CD14-positive monocyte (primary cell): Measurements from ENCODE around the gene BTBD19. TPM values are rescaled to one million over a fixed set of nuclear protein-coding genes. Genes with fewer than 3 reads are reported as not detected.
"Not testable (repeated sequence)": the region's sequence is repeated elsewhere in the genome, so short reads cannot be mapped to it uniquely, and the experiment has no call there.

Experiments
- DNase-seq, 3 donors: peaks; one replicate each; pipeline ENCODE4 v3.0.0-alpha.2; 2011 to 2022
- H2AFZ ChIP-seq: 2 replicates; pipeline ENCODE4 v1.6.0; 2012; ENCODE audit warnings: mild to moderate bottlenecking, low read depth, low read length, inconsistent platforms; ENCODE audit not compliant: insufficient read depth, poor library complexity, severe bottlenecking
- H3K27ac ChIP-seq, 2 donors: 1 replicate in 1 of 2; 2 replicates in 1 of 2; pipeline ENCODE4 v1.5.1; 2012 to 2013; ENCODE audit warnings: low read length in 2 of 2, control low read depth in 1 of 2, inconsistent platforms in 1 of 2, low read depth in 1 of 2, mild to moderate bottlenecking in 1 of 2
- H3K27me3 ChIP-seq, 2 donors: one replicate each; pipeline versions ENCODE4 v1.6.0 to v1.6.1; 2011 to 2013; ENCODE audit warnings: low read length in 2 of 2; ENCODE audit not compliant: control insufficient read depth in 2 of 2, insufficient read depth in 2 of 2
- H3K36me3 ChIP-seq, 2 donors: replicated peaks in 1 of 2; 1 replicate in 1 of 2; 2 replicates in 1 of 2; pipeline versions ENCODE4 v1.5.1 to v1.6.1; 2012 to 2013; ENCODE audit warnings: low read length in 2 of 2, control low read depth in 1 of 2, inconsistent platforms in 1 of 2, mild to moderate bottlenecking in 1 of 2; ENCODE audit not compliant: insufficient read depth in 2 of 2, control insufficient read depth in 1 of 2
- H3K4me1 ChIP-seq, 2 donors: 1 replicate in 1 of 2; 2 replicates in 1 of 2; pipeline versions ENCODE4 v1.5.1 to v1.6.1; 2012 to 2013; ENCODE audit warnings: low read length in 2 of 2, control low read depth in 1 of 2, inconsistent platforms in 1 of 2, mild to moderate bottlenecking in 1 of 2, moderate library complexity in 1 of 2; ENCODE audit not compliant: insufficient read depth in 2 of 2, control insufficient read depth in 1 of 2
- H3K4me2 ChIP-seq: replicated peaks from 2 replicates; pipeline ENCODE3; 2012; ENCODE audit warnings: low read length, moderate library complexity, mild to moderate bottlenecking; ENCODE audit not compliant: poor library complexity, severe bottlenecking; ENCODE audit errors: extremely low read depth
- H3K4me3 ChIP-seq, 3 experiments: fragments of 200-600 bp in 1 of 3; sonication (generic) in 1 of 3; replicated peaks in 1 of 3; 1 replicate in 2 of 3; 2 replicates in 1 of 3; pipeline ENCODE4 v1.5.1; 2011 to 2013; ENCODE audit warnings: low read length in 3 of 3, mild to moderate bottlenecking in 3 of 3, control low read depth in 2 of 3, low read depth in 2 of 3, inconsistent platforms in 1 of 3, moderate library complexity in 1 of 3
- H3K79me2 ChIP-seq: 2 replicates; pipeline ENCODE4 v1.6.0; 2012; ENCODE audit warnings: mild to moderate bottlenecking, control low read depth, inconsistent platforms, low read length, moderate library complexity; ENCODE audit not compliant: insufficient read depth
- H3K9ac ChIP-seq: 2 replicates; pipeline ENCODE4 v1.6.0; 2017; ENCODE audit warnings: low read length, mild to moderate bottlenecking; ENCODE audit not compliant: insufficient read depth, poor library complexity, severe bottlenecking
- H3K9me3 ChIP-seq, 2 donors: replicated peaks in 1 of 2; 1 replicate in 1 of 2; 2 replicates in 1 of 2; pipeline versions ENCODE4 v1.5.1 to v1.6.1; 2012 to 2013; ENCODE audit warnings: low read length in 2 of 2, control low read depth in 1 of 2; ENCODE audit not compliant: control insufficient read depth in 1 of 2, insufficient read depth in 1 of 2
- H4K20me1 ChIP-seq: 2 replicates; pipeline ENCODE4 v1.6.0; 2012; ENCODE audit warnings: mild to moderate bottlenecking, low read length, control low read depth, moderate library complexity; ENCODE audit not compliant: insufficient read depth
- H3K27ac Mint-ChIP-seq, 7 donors: one replicate each; pipeline ENCODE4 v1.8.0; 2020; ENCODE audit warnings: mild to moderate bottlenecking in 7 of 7, mixed read lengths in 7 of 7, moderate library complexity in 6 of 7, inconsistent platforms in 2 of 7
- H3K27me3 Mint-ChIP-seq, 3 donors: one replicate each; pipeline ENCODE4 v1.8.0; 2021 to 2022; ENCODE audit warnings: low read depth in 3 of 3, mild to moderate bottlenecking in 3 of 3, mixed read lengths in 3 of 3, moderate library complexity in 3 of 3, inconsistent platforms in 1 of 3
- H3K36me3 Mint-ChIP-seq, 2 donors: one replicate each; pipeline ENCODE4 v1.8.0; 2020; ENCODE audit warnings: mixed read lengths in 2 of 2, inconsistent platforms in 1 of 2, mild to moderate bottlenecking in 1 of 2
- H3K4me1 Mint-ChIP-seq: one replicate; pipeline ENCODE4 v1.8.0; 2020; ENCODE audit warnings: mild to moderate bottlenecking, mixed read lengths
- H3K4me3 Mint-ChIP-seq, 2 donors: one replicate each; pipeline ENCODE4 v1.8.0; 2020; ENCODE audit warnings: mild to moderate bottlenecking in 2 of 2, mixed read lengths in 2 of 2, moderate library complexity in 1 of 2
- H3K9me3 Mint-ChIP-seq, 7 donors: one replicate each; pipeline ENCODE4 v1.8.0; 2020 to 2022; ENCODE audit warnings: mixed read lengths in 7 of 7, mild to moderate bottlenecking in 6 of 7, moderate library complexity in 6 of 7, inconsistent platforms in 2 of 7
- WGBS: methylation state at CpG from one replicate; pipeline ENCODE4 v1.1.5; 2013; ENCODE audit warnings: missing lambda C conversion rate; ENCODE audit not compliant: insufficient coverage; 5-methylcytosine and 5-hydroxymethylcytosine counted together
- intact Hi-C, 2 donors: fragments of 100-400 bp; cut with micrococcal nuclease; formaldehyde crosslinking; loops; one replicate each; pipeline versions ENCODE4 v1.15.0 to v1.15.1; 2023
- polyA plus RNA-seq, 3 donors: library from polyadenylated mRNA; depleted of rRNA in 1 of 3; unstranded in 2 of 3; stranded (reverse) in 1 of 3; fragments of 300-500 nt in 2 of 3; fragments of >200 nt in 1 of 3; fragmentation: Illumina TruSeq in 2 of 3; gene quantifications; 1 replicate in 2 of 3; 2 replicates in 1 of 3; pipeline ENCODE4 v1.2.3, GENCODE V29; 2012 to 2021
- TF ChIP-seq, protein P1 (sequence below): fragments of 200-600 bp; IDR thresholded peaks from one replicate; pipeline ENCODE4 v1.8.0; 2022; ENCODE audit warnings: antibody characterized with exemption, mild to moderate bottlenecking

The BTBD19 gene
- polyA plus RNA-seq, 3 donors, result 0.10 to 6.3 (median 0.73) TPM

DNA sequence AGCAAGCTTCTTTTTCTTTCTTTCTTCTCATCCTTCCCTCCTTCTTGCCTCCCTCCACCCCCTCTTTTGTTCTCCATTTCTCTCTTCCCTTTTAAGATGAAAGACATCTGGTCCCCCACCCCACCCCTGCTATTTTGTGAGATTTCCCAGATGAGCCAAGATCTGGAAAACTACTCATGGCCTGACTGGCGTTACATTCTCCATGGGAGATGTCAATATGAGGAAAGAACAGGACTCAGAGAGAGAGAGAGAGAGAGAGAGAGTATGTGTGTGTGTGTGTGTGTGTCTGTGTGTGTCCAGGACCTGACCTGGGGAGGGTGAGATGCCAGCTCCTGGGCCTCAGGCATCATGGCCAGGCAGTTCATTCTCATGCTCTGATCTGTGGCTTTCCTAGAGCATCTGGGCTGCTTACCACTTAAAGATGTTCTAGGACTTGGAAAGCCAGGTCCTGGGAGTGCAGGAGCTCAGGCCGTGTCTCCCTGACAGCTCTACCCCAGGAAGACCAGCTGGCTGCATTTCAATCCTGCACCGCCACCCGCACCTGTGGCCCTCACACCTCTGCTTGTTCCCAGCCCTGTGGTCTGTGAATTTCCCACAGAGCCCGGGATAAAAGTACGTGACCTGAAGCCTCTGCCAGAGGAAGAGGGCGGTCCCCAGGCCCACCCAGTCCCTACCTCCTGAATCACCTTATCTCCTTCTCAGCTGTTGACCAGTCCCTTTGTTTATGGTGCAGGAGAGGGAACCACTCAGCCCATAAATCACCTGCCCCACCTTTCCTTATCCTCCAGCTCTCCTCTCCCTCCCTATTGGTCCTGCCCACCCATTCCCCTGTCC lies 17.1 kb upstream of the BTBD19 start:
- intact Hi-C loops, result loop anchor here in 1 of 2 donors (10.0 kb wide), 1 partner anchor 514 kb away; no protein-coding TSS in a partner anchor
- Histone ChIP-seq H4K20me1 (no peaks in the 10 kb centered on the region), H3K27ac (no peak overlapping the region), H3K9ac (no peak overlapping the region), H3K79me2 (no peaks in the 10 kb centered on the region), H3K4me2 (no peak overlapping the region), H3K4me3 (no peak overlapping the region), H3K36me3 (no peaks in the 10 kb centered on the region), H3K27me3 (peaks cover 0 to 3% of the 10 kb centered on the region in 2 donors), H3K4me1 (peaks cover 7% of the 10 kb centered on the region in 2 donors), H2AFZ (no peak overlapping the region), H3K9me3 (no peaks in the 10 kb centered on the region)
- Mint-ChIP-seq H3K27me3 (peaks cover 0 to 3% (median 1%) of the 10 kb centered on the region in 3 donors), H3K27ac (no peak overlapping the region), H3K36me3 (no peaks in the 10 kb centered on the region), H3K4me3 (no peak overlapping the region), H3K9me3 (peaks cover 0 to 2% (median 0%) of the 10 kb centered on the region in 7 donors), H3K4me1 (peaks cover 8% of the 10 kb centered on the region)
- DNase-seq, result no peak
- WGBS, result 87% methylated on average over 4 of the region's 7 CpGs
- TF ChIP-seq, protein P1, sequence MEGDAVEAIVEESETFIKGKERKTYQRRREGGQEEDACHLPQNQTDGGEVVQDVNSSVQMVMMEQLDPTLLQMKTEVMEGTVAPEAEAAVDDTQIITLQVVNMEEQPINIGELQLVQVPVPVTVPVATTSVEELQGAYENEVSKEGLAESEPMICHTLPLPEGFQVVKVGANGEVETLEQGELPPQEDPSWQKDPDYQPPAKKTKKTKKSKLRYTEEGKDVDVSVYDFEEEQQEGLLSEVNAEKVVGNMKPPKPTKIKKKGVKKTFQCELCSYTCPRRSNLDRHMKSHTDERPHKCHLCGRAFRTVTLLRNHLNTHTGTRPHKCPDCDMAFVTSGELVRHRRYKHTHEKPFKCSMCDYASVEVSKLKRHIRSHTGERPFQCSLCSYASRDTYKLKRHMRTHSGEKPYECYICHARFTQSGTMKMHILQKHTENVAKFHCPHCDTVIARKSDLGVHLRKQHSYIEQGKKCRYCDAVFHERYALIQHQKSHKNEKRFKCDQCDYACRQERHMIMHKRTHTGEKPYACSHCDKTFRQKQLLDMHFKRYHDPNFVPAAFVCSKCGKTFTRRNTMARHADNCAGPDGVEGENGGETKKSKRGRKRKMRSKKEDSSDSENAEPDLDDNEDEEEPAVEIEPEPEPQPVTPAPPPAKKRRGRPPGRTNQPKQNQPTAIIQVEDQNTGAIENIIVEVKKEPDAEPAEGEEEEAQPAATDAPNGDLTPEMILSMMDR, result no peak

DNA sequence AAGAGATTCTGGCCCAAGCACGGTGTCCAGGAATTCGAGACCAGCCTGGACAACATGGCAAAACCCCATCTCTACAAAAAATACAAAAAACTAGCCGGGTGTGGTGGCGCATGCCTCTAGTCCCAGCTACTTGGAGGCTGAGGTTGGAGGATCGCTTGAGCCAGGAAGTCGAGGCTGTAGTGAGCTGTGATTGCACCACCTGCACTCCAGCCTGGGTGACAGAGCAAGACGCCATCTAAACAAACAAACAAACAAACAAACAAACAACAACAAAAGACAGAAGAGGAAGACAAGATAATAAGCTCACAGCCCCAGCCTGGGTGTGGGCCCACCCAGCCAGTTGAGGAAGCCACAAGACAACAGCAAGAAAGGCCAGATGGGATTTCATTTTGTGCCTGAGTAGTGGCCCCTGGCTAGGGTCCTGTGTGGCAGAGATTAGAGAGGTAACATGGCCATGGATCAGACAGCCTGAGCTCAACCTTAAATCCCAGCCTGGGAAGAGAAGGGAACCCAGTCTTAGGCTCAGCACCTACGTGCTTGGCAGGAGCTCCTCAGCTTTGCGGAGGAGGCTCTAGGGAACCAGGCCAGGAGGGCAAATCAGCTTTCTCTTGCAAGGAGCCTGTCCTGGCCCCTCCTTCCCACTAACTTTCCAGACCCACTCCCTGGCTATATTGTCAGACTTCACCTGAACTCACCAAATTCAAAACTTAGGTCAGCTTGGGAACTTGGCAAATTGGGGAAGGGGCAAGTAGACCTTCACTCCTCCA lies 15.4 kb upstream of the BTBD19 start:
- Histone ChIP-seq H3K4me3 (no peak overlapping the region), H3K9me3 (no peaks in the 10 kb centered on the region), H3K79me2 (no peaks in the 10 kb centered on the region), H3K4me1 (no peaks in the 10 kb centered on the region), H2AFZ (no peak overlapping the region), H3K36me3 (no peaks in the 10 kb centered on the region), H3K27ac (no peak overlapping the region), H3K27me3 (no peaks in the 10 kb centered on the region), H3K9ac (no peak overlapping the region), H4K20me1 (no peaks in the 10 kb centered on the region), H3K4me2 (no peak overlapping the region)
- Mint-ChIP-seq H3K9me3 (peaks cover 0 to 1% (median 0%) of the 10 kb centered on the region in 7 donors), H3K27me3 (peaks cover 0 to 1% (median 1%) of the 10 kb centered on the region in 3 donors), H3K36me3 (no peaks in the 10 kb centered on the region), H3K4me1 (peaks cover 4% of the 10 kb centered on the region), H3K4me3 (no peak overlapping the region), H3K27ac (no peak overlapping the region)
- intact Hi-C loops, result loop anchor here in 1 of 2 donors (10.0 kb wide), 1 partner anchor 512 kb away; no protein-coding TSS in a partner anchor
- DNase-seq, result no peak
- WGBS, result 100% methylated on average over 3 of the region's 9 CpGs
- TF ChIP-seq, protein P1, result no peak

DNA sequence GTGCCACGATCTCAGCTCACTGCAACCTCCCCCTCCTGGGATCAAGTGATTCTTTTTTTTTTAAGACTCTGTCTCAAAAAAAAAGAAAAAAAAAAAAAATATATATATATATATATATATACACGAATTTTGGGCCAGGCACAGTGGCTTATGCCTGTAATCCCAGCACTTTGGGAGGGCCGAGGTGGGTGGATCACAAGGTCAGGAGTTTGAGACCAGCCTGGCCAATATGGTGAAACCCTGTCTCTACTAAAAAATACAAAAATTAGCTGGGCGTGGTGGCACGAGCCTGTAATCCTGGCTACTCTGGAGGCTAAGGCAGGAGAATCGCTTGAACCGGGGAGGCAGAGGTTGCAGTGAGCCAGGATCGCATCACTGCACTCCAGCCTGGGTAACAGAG lies 10.4 kb upstream of the BTBD19 start:
- H3K9me3 Mint-ChIP-seq, DNase-seq, H3K4me3 ChIP-seq, H3K27me3 Mint-ChIP-seq, H3K9ac ChIP-seq, H3K4me2 ChIP-seq, H3K36me3 ChIP-seq, H3K27me3 ChIP-seq, H2AFZ ChIP-seq, H3K27ac ChIP-seq, H3K9me3 ChIP-seq, H3K4me3 Mint-ChIP-seq: not testable (repeated sequence)
- Histone ChIP-seq H4K20me1 (peaks cover 24% of the 10 kb centered on the region), H3K4me1 (peaks cover 29 to 35% of the 10 kb centered on the region in 2 donors), H3K79me2 (peaks cover 19% of the 10 kb centered on the region)
- peaks cover 19% of the 10 kb centered on the region for H3K4me1 Mint-ChIP-seq
- H3K27ac Mint-ChIP-seq, result peak overlapping the region in 1 of 7 donors; percentile 61
- H3K36me3 Mint-ChIP-seq, result peaks cover 15% of the 10 kb centered on the region in 2 donors
- 100% methylated on average over 1 of the region's 8 CpGs for WGBS
- intact Hi-C loops, result loop anchor here in 1 of 2 donors (5.0 to 10.0 kb wide), 2 partner anchors 34 to 507 kb away; no protein-coding TSS in a partner anchor
